NCI-H146 treated with DMSO at 0.1 percent for 48 hours (cell line): ENCODE results near the gene POU2AF3.
"Not testable (repeated sequence)": the region's sequence is repeated elsewhere in the genome, so short reads cannot be mapped to it uniquely, and the experiment has no call there.

Experiments
- DNase-seq: peaks from one replicate; lab custom pipeline; 2025; ENCODE audit not compliant: unreplicated experiment; lab: John Stamatoyannopoulos, UW

The POU2AF3 gene

GRCh38 chr11:111299101-111300026, 1.0 kb downstream of the POU2AF3 start:
- DNase-seq: peak; percentile 27

- no peak for DNase-seq
Observed at GRCh38 chr11:111300569-111300968, 2.2 kb downstream of the POU2AF3 start.

- DNase-seq: no peak
Observed at GRCh38 chr11:111301004-111301841, 2.9 kb downstream of the POU2AF3 start.

GRCh38 chr11:111301842-111302118, 3.4 kb downstream of the POU2AF3 start:
- no peak for DNase-seq

GRCh38 chr11:111302298-111302697, 4.0 kb downstream of the POU2AF3 start:
- no peak for DNase-seq

- peak; percentile 32 for DNase-seq
Observed at GRCh38 chr11:111303461-111303860, 5.1 kb downstream of the POU2AF3 start.

- no peak for DNase-seq
Observed at GRCh38 chr11:111305162-111305802, 6.9 kb downstream of the POU2AF3 start.

GRCh38 chr11:111305876-111306275, 7.5 kb downstream of the POU2AF3 start:
- no peak for DNase-seq

- DNase-seq: no peak
Observed at GRCh38 chr11:111306321-111306720, 8.0 kb downstream of the POU2AF3 start.

GRCh38 chr11:111307472-111308108, 9.2 kb downstream of the POU2AF3 start:
- peak; percentile 11 for DNase-seq

- peak; percentile 75 for DNase-seq
Observed at GRCh38 chr11:111308140-111308539, 9.8 kb downstream of the POU2AF3 start.

GRCh38 chr11:111309215-111309915, 11.0 kb downstream of the POU2AF3 start:
- no peak for DNase-seq

- DNase-seq: no peak
Observed at GRCh38 chr11:111310088-111310487, 11.7 kb downstream of the POU2AF3 start.

- DNase-seq: peak; percentile 12
Observed at GRCh38 chr11:111310723-111311122, 12.4 kb downstream of the POU2AF3 start.

GRCh38 chr11:111312076-111312475, 13.7 kb downstream of the POU2AF3 start:
- DNase-seq: no peak

- no peak for DNase-seq
Observed at GRCh38 chr11:111319296-111319695, 20.9 kb downstream of the POU2AF3 start.

GRCh38 chr11:111320199-111320598, 21.9 kb downstream of the POU2AF3 start:
- DNase-seq: not testable (repeated sequence)

GRCh38 chr11:111320728-111321568, 22.6 kb downstream of the POU2AF3 start:
- no peak for DNase-seq

GRCh38 chr11:111322534-111322933, 24.2 kb downstream of the POU2AF3 start:
- peak; percentile 2 for DNase-seq
